GM21381 (cell line): ENCODE data around the gene SLC23A1.

ENCODE experiments used
- ATAC-seq: cut with Tn5 transposase; IDR thresholded peaks from one replicate; pipeline ENCODE4 v1.9.1; 2021; ENCODE audit warnings: mild to moderate bottlenecking, moderate library complexity; ENCODE audit not compliant: unreplicated experiment

The SLC23A1 gene

DNA sequence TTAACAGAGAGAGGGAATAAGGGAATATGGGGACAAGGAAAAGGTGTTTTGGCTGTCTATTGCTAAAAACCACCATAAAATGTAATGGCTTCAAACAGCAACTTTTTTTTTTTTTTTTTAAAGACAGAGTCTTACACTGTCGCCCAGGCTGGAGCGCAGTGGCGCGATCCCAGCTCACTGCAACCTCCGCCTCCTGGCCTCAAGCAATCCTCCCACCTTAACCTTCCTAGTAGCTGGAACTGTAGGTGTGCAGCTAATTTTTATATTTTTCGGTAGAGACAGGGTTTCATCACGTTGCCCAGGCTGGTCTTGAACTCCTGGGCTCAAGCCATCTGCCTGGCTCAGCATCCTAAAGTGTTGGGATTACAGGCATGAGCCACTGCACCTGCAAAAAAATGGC is 25.1 kb upstream of the SLC23A1 start:
- ATAC-seq, result no peak

DNA sequence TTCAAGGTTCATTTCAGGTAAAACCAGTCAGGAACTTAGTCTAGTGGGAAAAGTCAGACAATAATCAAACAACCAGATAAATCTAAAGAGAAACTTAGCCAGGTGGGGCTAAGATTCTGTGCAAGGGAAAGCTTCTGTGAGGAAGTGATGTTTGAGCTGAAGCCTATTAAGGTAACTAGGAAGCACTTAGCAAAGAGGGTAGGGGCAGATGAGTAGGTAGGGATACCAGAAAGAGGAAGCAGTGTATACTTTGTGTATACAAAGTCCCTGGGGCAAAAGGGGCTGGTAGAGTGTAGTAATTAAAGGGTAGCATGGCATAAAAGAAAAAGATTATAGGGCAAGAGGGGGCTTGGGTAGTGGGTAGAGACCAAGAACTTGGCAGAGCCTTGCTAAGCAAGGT is 24.4 kb upstream of the SLC23A1 start:
- no peak for ATAC-seq

DNA sequence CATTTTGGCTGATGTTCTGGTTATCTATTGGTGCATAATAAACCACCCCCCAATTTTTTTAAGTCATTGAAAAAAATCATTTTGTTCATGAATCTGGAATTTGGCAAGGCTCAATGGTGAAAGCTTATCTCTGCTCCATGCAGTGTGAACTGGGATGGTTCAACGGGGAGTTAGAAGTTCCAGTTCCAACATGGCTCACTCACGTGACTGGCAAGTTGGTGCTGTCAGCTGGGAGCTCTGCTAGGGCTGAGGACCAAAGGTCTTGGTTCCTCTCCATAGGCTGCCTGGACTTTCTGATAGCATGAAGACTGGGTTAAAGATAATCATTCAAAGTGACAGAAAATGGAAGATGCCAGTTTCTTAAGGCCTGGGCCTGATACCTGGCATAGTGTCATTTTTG is 23.9 kb upstream of the SLC23A1 start:
- no peak for ATAC-seq

DNA sequence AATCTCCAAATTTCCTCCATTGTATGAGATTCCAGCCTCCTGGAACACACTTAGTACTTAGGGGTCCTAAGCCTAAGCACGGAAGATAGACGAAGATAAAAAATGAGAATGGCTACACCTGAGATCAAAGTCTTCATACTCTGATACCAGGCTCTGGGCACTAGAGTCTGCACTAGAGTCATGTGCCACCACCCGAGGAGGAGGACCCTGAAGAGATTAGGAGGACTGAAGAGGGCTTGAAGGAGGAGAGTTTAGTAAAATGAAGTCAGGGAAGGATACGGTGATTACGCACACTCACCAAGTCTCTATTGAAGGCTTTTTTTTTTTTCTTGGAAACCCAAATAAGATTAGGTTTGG is 21.4 kb upstream of the SLC23A1 start:
- no peak for ATAC-seq

DNA sequence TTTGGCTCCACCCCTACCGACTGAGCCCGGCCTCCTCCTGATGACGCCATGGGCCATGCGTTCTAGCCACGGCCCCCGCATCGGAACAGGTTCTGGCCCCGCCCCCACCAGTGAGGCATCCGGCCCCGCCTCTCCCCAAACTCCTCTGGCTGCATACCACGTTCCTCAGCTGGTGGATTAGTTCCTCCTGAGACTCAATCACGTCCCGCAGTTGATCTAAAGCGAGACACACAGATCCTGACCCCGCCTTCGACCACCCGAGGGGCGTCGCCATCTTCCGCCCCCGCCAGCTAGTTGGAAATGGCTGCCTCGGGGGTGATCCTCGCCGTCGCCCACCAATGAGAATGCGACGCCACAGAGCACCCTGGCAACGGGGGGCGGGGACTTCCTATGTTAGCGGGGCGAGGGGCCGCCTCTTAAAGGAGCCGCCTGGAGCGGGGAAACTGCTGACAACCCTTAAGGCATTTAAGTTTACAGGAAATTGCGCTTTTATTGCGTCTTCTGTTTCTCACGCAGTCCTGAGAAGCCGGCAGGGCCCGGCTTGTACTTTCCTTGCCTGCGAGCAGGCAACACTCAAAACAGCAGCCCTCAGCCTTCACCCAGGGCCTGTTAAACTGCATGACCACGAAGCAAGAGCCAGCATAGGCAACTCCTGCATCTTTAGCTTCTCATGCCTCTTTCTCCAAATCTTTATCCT is 20.8 kb upstream of the SLC23A1 start, which contains the start of gene SPATA24:
Gene SPATA24, minus strand, starts transcription at position 303 of the 697 bp plus-strand sequence. Its CDS starts 29 bp downstream, at position 274.
- ATAC-seq, result peak; percentile 81

DNA sequence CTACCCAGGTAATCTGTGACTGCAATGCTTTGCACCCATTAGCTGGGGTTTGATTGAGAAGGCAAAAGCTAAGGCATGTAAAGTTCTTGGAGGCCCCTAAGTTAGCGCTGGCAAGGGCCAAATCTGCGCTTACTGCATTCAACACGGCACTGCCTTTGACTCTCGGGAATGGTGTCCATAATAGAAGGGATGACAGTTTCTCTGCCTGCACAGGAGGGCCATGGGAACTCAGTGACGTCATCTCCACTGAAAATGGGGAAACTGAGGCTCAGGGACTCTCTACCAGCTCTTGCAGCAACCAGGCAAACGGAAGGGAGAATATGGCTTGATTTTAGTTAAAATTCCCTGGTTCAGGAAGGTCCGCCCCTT is 20.3 kb upstream of the SLC23A1 start:
- ATAC-seq, result no peak

DNA sequence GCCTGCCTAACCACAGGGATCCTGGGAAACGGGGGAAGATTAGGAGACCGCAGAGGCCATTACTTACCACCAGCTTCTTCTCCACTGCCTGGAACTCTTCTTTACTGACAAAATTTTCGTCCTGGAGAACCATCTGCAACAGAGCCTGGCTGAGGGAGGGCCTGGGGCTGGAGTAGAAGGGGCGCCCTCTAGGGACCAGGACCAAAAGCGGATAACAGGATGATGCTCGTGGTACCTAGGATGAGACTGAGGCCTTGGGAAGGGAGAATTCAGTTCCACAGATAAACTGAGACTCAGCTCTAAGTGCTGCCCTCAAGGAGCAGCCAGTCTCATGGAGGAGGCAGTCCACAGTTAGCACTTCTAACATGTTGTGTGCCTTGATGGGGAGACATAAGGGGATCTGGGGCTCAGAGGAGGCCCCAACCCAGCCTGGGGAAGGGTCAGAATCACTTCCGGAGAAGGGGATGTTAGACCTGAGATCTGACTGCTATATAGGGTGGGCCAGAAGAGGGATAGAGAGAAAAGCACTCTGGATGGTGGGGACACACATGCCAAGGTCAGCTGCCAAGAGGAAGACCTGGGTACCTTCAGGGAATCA is 19.6 kb upstream of the SLC23A1 start:
- no peak for ATAC-seq

DNA sequence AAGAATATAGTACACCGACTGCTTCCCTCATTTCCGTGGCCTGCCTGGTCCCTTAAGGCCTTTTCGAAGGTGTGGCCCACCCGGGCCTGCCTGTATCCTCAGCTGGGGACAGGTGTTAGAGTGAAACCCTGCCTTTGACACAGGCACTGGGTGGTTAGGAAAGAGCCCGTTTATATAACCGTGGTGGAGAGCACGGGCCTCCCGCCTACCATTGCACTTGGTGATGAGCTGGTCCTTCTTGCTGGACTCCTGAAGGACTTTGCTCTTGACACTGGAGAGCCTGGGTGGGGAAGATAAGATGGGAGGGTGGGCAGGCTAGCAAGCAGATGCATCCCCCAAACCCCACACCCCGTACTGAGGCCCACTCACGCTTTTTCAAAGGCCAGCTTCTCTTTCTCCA is 18.4 kb upstream of the SLC23A1 start:
- ATAC-seq, result no peak

DNA sequence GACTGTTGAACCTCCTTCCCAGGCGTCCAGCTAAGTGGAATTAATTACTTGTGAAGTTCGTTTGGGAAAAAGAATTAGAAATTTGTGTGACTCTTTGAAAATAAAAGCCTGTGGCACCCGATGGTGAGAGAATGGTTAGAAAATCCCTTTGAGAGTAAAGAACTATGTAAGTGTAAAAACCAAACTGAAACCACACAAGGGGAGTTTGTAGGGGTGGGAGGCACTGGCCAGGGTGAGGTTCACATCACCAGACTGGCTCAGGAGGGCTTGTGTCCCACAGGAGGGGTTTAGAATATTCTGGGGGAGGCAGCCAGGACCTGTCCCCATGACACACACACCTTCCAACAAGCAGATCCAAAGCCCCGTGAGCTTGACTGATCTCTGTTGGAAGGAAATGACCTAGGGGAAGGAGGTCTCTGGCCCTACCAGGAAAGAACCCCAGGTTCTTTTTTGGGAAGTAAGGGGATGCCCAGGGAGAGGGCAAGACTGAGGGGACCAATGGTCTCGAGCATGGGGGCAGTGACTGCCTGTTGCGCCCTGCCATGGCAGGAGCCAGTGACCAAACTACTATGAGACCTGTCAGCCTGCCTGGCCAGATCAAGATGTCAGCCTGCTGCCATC is 16.5 kb upstream of the SLC23A1 start:
- ATAC-seq, result peak; percentile 32

DNA sequence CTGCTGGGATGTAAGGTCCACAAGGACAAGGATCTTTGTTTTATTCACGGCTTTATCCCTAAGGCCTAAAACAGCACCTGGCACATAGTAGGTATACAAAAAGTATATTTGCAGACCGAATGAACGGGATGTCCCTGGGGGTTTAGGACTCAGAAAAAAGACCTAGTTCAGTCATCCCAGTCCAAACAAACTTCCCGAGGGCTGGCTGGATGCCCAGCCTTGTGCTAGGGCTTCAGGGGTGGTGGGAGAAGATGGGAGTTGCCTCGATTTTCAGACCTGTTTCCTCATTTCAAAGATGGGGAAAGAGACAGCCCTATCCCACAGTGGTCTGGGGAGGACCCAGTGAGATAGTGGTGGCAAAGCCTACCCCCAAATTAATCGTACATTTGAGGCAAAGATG is 14.8 kb upstream of the SLC23A1 start:
- ATAC-seq, result no peak

DNA sequence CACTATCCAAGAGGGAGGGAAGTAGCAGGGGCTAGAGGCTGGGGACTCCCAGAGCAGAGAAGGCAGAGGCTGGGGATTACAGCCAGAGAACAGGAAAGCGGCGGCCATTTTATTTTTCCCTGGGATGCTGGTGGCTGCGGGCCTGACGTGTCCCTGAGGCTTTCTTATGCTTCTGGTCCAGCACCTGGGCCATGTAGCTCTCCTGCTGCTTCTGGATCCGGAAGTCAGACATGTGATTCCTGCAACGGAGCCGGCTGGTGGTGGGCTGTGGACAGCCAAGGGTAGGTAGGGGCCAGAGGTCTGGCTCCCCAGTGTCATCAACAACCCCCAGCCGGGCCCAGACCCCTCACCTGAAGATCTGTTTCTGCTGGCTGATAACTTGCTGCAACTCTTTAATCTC is 13.6 kb upstream of the SLC23A1 start:
- no peak for ATAC-seq

DNA sequence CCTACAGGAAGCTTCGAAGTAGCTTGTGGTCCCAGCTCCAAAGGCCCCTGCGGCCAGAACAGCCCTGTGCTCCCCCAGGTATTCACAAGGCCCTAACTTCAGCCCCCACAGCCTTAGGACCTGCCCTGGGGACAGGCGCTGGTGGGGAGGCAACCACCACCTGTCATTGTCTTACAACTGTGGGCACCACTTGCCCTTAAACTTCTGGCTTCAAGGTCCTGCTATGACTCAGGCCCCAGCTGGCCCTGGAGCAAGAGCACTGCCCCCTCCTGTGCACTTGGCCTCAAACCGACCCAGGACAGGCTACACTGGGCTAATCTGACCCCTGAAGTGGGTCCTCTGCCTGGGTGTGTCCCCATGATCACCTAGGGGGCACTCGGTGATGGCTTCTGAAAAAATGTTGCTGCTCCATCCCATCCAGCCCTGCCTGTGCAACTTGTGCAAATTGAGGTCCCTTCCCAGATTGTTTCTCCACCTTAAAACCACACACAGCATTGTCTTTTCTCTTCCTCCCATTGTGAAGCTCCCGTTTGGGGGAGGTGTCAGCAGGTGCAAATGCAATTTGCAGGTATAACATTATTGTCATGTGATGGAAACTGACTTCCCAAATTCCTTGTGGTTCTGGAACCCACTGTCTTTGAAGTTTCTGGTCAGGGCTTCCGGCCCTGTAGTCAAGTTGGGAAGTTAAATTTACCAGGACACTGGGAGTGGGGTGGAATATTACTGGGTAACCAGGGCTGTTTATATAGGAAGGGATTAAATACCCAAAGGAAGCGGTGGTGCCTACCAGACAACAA is 12.9 kb upstream of the SLC23A1 start:
- no peak for ATAC-seq

DNA sequence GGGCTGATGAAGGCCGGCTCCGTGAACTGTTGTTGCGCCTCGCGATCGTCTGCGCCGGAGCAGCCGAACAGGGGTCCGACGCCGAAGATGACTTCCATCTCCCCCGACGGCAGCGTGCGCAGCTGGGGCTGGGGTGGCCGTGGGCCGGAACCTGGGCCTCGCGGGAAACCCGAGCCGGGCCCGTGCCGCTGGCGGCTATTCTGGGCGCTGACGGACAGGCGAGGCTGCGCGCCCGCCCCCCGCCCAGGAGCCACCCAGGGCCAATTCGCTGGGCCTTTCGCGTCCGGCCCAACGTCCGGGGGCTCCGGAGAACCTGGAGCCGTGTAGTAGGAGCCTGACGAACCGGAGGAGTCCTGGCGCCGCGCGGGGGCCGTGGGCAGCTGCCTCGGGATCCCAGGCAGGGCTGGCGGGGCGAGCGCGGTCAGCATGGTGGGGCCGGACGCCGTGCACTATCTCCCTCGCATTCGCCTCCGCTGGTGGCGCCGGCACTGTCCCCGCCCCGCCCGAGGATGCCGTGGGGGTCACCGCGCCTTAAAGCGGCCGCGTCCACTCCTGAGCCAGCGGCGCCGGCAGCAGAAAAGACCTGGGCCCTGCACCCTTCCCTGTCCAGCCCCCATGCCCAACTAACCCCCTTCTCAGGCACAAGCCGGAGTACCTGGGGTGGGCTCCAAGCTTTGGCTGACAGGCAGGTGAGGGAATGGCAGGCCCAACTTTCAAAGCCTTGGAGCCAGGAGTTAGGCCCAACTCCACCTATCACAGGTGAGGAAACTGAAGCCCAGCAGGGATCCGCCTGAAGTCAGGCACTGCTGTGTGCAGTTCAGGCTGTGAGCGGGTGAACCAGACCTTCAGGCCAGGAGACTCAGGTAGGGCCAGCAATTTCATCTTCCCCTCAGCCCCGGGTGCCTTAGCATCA is 11.8 kb upstream of the SLC23A1 start, which contains the start of gene PROB1:
Gene PROB1, minus strand, starts transcription at position 451 of the 913 bp plus-strand sequence. Its CDS starts 23 bp downstream, at position 428.
- no peak for ATAC-seq

DNA sequence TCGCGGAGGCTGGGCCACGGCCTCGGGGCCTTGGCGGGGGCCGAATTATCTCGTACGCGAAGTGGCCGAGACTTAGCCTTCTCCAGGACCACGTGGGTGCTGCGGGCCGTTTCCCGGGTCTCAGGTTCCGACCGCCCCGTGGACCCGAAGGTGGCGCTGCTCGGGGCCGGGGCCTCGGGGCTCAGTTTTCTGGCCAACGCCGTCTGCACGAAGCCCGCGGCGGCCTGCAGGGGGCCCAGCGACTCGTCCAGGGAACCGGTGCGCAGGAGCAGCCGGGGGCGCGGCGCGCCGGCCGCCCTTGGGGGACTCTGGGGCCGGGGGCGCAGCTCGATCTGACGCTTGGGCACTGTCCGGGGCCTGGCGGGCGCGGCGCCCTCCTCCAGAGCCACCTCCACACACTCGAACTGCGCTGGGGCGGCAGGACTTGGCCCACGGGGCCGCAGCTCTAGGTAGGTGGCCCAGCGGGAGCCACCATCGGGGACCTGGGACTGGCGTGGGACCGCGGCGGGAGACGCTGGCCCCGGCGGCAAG is 11.1 kb upstream of the SLC23A1 start:
- ATAC-seq, result no peak

DNA sequence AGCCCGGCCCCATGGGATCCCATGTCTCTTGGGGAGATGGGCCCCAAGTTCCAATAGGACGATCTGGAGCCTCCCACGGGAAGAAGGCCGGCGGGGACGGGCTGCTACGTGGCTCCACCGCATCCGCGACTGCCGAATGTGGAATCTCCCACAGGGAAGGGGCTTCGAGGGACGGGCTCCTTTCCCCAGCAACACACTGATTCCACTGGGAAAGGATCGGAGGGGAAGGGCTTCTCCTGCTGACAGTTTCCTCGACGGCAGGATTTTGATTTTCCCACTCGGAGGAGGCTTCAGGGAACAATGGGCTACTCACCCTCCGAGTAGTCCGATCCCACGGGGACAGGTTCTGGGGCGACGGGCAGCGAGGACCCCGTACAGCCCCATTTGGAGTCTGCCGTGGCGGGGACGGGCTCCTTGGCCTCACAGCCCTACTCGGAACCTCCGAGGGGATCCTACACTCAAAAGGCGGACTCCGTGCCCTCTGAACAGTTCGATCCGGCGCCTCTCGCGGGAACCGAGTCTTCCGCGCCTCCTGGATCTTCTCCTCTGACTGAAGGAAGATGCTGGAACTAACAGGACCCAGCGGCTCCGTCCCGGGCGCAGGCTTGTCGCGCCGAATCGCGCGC is 10.5 kb upstream of the SLC23A1 start:
- ATAC-seq, result no peak

DNA sequence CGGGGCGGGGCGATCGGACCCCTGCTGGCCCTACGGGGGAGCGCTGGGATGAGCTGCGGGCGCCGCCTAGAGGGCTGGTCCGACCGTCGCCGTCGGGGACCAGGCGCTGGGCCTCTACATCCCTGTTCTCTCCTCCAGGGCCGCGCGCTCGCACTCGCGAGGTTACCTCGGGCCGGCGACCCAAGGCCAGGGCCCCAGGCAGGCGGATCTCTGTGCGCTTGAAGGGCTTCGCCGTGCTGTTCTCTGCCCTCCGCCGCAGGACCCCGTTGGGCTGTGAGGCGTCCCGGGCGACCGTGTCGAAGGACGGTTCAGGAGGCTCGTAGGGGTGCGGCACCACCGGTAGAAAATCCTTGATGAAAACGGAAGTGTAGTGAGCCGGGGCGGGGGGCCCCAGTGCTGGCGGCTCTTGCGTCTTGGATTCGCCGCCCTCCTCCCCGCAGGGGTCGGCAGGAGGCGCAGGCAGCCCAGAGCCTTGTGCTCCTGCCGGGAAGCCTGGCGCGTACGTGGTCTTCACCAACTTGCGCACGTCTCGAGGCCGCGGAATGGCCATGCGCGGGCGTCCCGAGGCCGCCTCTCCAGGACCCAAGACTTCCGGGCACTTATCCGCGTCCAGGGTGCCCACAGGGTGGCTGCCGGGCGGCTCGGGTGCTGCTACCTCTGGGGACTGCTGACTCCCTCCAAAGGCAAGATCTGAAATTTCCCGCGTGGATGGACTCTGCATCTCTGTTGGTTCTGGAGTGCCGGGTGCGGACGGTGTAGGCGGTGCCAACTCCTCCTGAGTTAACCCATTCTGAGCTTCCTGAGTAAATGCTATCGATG is 9.8 kb upstream of the SLC23A1 start:
- ATAC-seq, result peak; percentile 44

DNA sequence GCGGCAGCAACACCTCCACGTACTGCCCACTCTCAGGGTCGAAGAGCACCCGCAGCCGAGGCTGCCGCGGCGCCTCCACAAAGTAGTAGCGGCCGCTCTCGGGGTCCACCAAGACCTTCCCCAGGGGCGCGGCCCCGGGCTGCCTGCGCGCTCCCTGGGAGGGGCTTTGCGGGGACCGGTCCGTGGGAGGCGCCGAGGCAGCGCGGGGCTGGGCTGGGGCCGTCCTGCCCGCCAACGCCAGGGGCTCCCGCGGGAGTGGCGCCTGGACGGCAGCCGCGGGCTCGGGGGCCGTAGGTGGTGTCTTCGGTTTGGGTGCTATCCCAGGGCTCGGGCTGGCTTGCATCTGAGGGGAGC is 9.2 kb upstream of the SLC23A1 start:
- no peak for ATAC-seq

DNA sequence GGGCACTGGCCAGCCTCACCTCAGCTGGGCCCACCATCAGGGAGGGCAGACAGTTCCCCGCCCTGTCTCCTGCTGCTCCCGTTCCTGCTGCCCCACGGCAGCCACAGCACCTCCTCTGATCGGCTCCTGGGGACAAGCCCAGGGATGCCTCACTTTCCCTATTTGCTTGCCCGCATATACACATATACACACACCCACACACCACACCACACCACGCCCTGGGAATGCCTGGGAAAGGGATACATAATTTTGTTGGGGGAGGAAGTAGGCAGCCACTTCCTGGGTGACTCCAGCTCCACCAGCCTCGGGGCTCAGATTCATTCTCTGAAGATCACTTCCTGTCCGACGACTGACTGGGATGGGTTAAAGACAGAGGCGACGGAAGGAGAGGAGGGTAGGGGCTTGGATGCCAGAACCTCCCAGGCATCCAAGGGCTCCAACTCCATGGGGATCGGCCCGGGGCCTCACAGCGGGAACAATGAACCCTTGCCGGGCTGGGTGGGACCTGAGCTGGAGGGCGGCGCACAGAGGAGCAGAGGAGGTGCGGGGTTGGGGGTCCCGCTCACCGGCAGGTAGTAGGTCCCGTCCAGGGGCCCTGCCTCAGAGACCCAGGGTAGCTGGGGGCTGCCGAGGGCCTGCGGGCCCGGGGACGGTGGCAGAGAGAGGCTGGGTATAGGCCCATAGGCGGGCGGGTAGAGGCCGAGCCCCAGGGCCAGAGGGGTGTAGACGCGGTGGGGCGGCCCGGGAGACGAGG is 8.7 kb upstream of the SLC23A1 start:
- no peak for ATAC-seq
